ENCODE results near the gene ZFYVE28.
"Not testable (repeated sequence)": the region's sequence is repeated elsewhere in the genome, so short reads cannot be mapped to it uniquely, and the experiment has no call there.

ZFYVE28 gene

DNA sequence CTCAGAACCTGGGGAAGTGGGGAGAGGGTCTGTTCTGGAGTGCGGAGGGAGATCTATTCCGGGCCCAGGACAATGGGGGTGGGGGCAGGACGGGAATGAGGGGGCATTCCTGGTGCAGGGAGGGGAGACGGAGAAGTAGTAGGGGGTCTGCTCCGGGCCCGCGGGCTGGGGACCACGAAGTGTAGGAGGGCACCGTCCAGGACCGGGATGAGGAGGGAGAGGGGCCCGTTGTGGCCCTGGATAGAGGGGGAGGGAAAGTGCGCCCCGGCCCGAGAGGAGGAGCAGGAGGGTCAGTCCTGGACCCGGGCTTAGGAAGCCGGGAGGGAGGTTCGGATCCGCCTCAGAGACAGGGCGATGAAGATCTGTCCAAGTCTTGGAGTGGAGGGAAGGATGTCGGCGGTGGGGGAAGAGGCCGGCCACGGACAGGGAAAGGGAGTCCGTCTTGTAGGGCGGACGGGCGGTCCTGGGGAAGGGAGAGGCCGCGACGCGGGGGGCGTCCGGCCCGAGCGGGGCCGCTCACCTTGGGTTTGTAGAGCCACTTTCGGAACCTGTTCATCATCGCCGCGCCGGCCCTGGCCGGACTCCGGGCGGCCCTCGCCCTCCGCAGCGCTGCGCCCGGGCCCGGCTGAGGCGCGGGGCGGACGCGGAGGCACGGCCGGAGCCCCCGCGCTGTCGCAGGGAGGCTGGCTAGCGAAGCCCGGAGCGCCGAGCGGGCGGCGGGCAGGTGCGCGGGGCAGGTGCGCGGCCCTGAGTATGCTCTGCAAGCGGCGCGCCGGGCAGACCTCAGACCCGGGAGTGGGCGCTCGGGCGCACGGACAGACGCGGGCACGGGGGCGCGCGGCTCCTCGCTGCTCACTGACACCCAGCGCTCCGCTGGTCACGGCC is at the start of gene ZFYVE28:
ZFYVE28 (minus strand) TSS at position 881 of the 885 bp plus-strand sequence; CDS start at position 559, 322 bp downstream.
- DNase-seq, result no peak

GRCh38 chr4:2465544-2465943 is 47.1 kb upstream of the ZFYVE28 start:
- DNase-seq, result not testable (repeated sequence)

GRCh38 chr4:2465032-2465431 is 46.6 kb upstream of the ZFYVE28 start:
- DNase-seq, result no peak

- DNase-seq, result no peak
Observed at GRCh38 chr4:2462992-2463762, 44.7 kb upstream of the ZFYVE28 start.

DNA sequence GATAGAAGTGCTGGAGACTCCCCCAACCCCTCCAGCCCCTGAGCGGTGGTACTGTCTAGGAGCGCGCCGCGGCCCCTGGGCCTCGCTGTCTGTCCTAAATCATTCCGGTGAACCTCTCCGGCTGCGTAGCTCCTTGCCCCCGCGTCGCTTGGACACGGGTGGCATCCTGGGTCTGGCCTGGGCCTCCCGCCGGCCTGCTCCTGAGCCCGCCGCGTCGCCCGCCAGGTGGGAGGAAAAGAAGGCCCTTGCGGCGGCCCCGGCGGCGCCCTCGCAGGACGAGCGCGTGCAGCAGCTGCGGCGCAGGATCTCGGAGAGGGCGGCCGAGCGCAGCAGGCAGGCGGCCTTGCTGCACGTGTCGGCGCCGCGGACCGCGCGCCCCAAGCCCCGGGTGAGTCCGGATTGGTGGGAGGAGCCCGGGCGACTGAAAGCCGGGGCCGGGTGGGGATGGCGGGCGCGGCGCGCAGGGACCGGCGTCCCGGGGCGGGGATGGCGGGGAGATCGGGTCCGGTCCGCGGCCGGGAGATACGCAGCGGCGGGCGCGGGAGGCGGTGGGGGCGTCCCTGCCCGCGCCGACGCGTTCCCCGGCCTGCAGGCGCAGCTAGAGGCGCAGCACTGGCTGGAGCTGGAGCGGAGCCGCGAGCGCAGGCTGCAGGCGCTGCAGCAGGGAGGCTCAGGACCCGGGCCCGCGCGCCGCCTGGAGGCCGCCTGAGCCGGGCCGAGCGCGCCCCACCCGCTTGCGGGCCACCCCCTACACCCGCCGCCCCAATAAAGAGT is 44.0 kb upstream of the ZFYVE28 start:
- no peak for DNase-seq

DNA sequence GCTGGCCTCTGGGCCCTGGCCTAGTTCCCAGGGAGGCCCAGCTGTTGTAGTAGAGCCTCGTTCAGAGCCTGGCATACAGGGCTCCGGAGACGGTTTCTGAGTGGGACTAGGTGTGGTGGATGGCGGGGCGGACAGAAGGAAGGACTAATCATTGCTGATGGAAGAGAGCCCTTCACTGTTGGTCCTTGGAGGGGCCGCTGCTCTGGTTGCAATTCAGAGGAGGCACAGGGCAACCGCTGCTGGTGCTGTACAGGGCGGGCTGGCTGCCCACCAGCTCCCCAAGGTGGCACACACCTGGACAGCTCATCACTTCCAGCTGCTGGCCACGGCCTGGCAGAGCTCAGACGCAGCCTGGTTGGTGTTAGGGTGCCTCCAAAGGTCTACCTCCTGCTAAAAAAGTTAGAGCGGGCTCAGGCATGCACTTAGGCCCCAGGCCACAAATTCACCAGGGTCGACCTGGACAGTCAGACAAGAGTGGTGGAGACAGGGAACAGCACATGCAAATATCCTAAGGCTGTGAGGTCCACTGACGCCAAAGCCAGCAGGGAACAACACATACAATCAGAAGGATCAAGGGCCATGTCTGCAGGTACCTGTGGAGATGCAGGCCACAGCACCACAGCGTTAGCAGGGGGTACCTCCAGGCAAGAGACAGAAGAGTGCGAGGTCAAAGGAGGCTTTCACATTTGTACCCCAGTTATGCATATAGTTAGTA is 43.0 kb upstream of the ZFYVE28 start:
- no peak for DNase-seq

DNA sequence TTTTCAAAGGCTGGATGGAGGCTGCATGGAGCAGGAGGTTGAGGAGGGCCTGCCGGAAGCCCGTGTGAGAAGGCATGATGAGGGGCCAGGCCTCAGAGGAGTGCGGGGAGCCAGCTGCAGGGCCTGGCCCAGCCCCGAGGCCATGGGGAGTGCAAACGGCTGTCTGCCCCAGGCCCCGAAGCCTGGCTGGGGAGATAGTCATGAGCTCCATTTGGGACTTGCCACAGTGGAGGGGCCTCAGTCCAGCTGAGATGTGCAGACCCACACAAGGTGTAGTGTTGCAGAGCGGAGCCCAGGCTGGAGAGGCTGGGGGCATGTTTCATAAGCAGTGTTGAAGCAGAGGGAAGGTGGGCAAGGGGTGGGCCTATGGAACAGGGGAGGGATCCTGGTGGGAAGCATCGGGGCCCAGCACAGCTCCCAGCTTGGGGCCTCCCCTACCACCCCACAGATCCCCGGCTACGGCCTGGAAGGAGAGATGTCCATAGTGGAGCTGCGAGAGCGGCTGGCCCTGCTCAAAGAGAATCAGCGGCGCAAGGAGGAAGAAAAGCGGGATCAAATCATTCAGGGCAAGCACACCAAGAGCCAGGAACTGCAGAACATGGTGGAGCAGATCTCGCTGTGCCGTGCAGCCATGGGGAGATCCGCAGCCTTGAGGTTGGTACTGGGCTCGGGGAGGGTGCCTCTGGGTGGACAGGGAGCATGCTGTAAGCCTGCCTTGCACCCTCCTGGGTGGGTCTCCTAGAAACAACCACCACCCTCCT is 41.3 kb upstream of the ZFYVE28 start:
- no peak for DNase-seq

GRCh38 chr4:2458546-2459491 is 40.4 kb upstream of the ZFYVE28 start:
- no peak for DNase-seq

GRCh38 chr4:2457481-2458295 is 39.2 kb upstream of the ZFYVE28 start:
- DNase-seq, result no peak

DNA sequence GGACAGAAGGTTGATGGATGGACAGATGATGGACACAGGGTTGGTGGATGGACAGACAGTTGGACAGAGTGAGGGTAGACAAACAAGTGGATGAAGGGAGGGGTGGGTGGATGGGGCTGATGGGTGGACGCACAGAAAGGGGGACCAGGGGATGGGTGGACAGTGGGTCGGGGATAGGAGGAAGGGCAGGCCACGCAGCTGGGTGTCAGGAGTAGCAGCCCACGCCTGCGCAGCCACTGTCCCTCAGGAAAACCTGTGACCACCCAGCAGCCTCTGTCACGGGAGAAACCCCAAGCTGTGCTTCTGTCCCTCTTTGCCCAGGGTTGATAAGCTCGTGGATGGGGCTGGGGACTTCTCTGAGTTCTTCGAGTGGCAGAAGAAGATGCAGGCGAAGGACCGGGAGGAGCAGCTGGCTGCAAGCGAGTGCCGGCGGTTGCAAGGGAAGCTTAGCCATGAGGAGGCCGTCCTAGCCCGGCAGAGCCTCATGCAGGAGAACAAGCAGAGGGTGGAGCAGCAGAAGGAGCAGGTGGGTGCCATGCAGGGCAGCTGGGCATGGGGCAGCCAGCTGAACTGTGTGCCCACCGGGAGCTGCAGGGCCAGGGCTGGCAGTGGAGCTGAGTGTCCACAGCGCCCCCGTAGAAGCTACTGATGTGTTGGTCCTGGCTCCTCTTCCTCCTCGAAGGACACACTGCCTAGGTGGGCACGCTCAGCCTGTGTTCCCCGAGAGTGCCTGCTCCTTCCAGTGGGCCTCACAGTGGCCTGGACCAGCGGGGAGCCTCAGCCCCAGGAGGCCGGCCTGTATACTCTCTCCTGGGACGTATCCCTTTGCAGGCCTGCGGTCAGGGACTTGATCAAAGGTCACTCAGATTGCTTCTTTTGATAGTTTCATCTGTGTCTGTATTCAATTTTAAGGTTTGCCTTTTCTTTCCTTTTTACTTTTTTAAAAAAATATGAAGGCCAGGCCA is 33.7 kb upstream of the ZFYVE28 start:
- no peak for DNase-seq

DNA sequence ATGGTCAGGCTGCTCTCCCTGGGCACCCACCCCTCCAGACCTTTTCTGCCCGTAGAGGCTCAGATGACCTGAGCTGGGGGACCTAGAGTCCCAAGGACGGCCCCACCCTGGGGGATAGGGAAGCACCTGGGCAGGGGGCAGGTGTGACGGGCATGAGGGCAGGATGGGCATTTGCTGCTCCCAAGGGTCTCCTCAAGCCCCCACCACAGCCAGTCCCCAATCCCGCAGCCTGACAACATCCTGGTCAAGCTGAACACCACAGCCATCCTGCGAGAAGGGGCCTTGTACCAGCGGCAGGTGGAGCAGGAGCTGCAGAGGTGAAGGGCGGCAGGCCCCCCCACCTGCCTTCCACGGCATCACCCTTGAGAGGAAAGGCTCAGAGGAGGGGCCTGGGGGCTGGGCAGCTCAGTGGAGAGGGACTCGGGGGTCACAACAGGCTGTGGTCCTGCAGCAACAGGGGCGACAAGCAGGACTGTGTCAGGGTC is 32.6 kb upstream of the ZFYVE28 start:
- no peak for DNase-seq

GRCh38 chr4:2450394-2451035 is 32.1 kb upstream of the ZFYVE28 start:
- DNase-seq, result no peak

DNA sequence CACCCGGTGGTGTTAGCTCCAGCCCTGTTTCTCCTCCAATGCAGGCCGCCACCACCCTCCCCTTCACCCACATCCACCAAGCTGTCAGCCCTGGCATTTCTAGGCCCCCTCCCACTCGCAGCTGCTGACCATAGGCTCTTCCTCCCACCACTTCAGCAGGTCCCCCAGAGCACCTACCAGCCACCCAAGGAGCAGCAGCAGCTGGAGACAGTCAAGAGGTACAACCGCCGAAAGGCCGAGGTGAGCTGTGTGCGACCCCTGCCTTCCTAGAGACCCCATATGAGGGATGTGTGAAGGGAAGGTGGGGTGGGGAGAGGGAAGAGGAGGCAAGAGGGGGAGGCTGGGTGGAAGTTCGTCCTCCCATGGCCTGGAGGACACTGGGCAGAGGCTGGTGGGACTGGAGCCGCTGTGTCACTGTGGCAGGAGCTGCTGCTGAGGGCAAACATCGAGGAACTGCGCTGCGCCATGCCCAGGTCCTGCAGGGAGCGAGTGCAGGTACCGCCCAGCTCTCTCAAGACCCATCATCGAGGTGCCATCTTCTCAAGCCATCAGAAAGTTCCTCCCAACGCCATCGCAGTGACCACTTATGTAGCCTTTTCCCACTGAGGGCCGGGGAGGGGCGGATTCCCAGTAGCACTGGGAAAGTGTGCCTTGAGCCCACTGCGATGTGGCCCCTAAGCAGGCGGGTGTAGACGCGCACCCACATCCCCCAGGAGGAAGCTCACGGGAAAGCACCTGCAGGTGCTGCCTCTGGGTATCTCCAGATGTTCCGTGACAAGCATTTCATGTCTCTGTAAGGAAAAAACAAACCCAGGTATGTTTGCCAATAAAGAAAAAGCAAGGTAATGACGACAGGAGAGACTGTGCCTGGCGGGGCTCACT is 31.3 kb upstream of the ZFYVE28 start:
- DNase-seq, result no peak

DNA sequence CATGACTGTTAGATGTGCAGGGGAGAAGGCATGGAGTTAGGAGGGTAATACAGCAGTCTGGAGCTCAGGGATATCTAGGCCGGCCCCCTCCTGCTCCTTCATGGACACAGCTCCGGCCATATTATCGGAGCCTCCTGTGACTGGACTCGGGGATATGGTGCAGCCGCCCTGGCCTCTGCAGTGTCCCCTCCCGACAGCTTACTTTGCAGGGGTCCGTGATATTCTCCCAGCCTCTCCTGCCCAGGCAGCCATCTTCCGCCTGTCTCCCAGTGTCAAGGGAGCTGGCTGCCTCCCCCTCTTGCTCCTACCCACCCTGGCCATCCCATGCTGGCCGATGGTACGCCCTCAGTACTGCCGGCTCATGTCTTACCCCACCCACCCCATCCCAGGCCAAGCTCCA is 30.6 kb upstream of the ZFYVE28 start:
- DNase-seq, result no peak

- DNase-seq, result no peak
Observed at GRCh38 chr4:2448589-2448988, 30.1 kb upstream of the ZFYVE28 start.
